Keratinocyte (primary cell): ENCODE measurements around the gene APOC1.

Experiments used
- EZH2 ChIP-seq: IDR thresholded peaks from one replicate; pipeline ENCODE4 v1.6.1; 2012; ENCODE audit warnings: inconsistent platforms, mild to moderate bottlenecking, low read length, moderate library complexity
- TF ChIP-seq, protein P1 (sequence below), 3 experiments: IDR thresholded peaks in 1 of 3; conservative IDR thresholded peaks in 1 of 3; optimal IDR thresholded peaks in 1 of 3; 2 replicates in 2 of 3; 3 replicates in 1 of 3; pipeline versions ENCODE3 to v1.5.1; 2011; ENCODE audit warnings: low read length in 3 of 3, mild to moderate bottlenecking in 3 of 3, moderate library complexity in 2 of 3, control low read depth in 1 of 3, inconsistent platforms in 1 of 3; ENCODE audit not compliant: insufficient read depth in 2 of 3; ENCODE audit errors: extremely low read depth in 1 of 3

- TF ChIP-seq, protein P1, sequence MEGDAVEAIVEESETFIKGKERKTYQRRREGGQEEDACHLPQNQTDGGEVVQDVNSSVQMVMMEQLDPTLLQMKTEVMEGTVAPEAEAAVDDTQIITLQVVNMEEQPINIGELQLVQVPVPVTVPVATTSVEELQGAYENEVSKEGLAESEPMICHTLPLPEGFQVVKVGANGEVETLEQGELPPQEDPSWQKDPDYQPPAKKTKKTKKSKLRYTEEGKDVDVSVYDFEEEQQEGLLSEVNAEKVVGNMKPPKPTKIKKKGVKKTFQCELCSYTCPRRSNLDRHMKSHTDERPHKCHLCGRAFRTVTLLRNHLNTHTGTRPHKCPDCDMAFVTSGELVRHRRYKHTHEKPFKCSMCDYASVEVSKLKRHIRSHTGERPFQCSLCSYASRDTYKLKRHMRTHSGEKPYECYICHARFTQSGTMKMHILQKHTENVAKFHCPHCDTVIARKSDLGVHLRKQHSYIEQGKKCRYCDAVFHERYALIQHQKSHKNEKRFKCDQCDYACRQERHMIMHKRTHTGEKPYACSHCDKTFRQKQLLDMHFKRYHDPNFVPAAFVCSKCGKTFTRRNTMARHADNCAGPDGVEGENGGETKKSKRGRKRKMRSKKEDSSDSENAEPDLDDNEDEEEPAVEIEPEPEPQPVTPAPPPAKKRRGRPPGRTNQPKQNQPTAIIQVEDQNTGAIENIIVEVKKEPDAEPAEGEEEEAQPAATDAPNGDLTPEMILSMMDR (optimal IDR thresholded peaks at IDR 0.05 in 1 of 3, IDR thresholded peaks at IDR 0.05 in 1 of 3, conservative IDR thresholded peaks at IDR 0.05 in 1 of 3; ENCODE audit: extremely low read depth in 1 of 3, insufficient read depth in 2 of 3, low read length in 3 of 3): no peak
- TF ChIP-seq EZH2: no peak
Observed at GRCh38 chr19:44908836-44909261, 5.6 kb upstream of the APOC1 start.
